H1 (cell line): Measurements from ENCODE around the gene TAGLN2. TPM values are rescaled to one million over a fixed set of nuclear protein-coding genes. Genes with fewer than 3 reads are reported as not detected.

Experiments used
- CTCF ChIA-PET: fragments of 300-600 bp; sonication (Branson Sonifier 250); formaldehyde crosslinking; loops from one replicate; lab custom pipeline; 2021; ENCODE audit not compliant: partially characterized antibody; lab: Charles Lee
- POLR2A ChIA-PET: fragments of 300-600 bp; sonication (Branson Sonifier 250); formaldehyde crosslinking; loops from one replicate; lab custom pipeline; 2021; ENCODE audit warnings: inconsistent platforms; ENCODE audit not compliant: partially characterized antibody; lab: Charles Lee
- DNase-seq, 2 experiments: peaks; one replicate each; pipeline versions ENCODE4 v3.0.0 to v3.0.0-alpha.2; 2010 to 2022; ENCODE audit warnings: low spot score in 2 of 2, low read depth in 1 of 2, mixed read lengths in 1 of 2
- FAIRE-seq: peaks from 2 replicates; lab custom pipeline; 2011; peaks lifted over from hg19 to GRCh38; lab: Jason Lieb, UNC
- H2AFZ ChIP-seq: 2 replicates; pipeline ENCODE4 v1.8.1; 2012; ENCODE audit warnings: low read length, inconsistent platforms
- H2AK5ac ChIP-seq: 2 replicates; pipeline ENCODE4 v1.6.1; 2013; ENCODE audit warnings: low read depth, low read length
- H2BK120ac ChIP-seq: replicated peaks from 2 replicates; pipeline ENCODE3; 2013; ENCODE audit warnings: low read depth, low read length, inconsistent platforms
- H2BK12ac ChIP-seq: 2 replicates; pipeline ENCODE4 v1.6.1; 2013; ENCODE audit warnings: low read depth, low read length
- H2BK15ac ChIP-seq: 2 replicates; pipeline ENCODE4 v1.6.1; 2013; ENCODE audit warnings: low read length
- H2BK20ac ChIP-seq: 2 replicates; pipeline ENCODE4 v1.6.1; 2013; ENCODE audit warnings: low read length
- H2BK5ac ChIP-seq: 2 replicates; pipeline ENCODE4 v1.6.1; 2013; ENCODE audit warnings: low read depth, low read length
- H3K14ac ChIP-seq: 2 replicates; pipeline ENCODE4 v1.6.1; 2013; ENCODE audit warnings: inconsistent platforms; ENCODE audit not compliant: insufficient read length
- H3K18ac ChIP-seq: 2 replicates; pipeline ENCODE4 v1.6.1; 2013; ENCODE audit warnings: low read length; ENCODE audit errors: extremely low read depth
- H3K23ac ChIP-seq: 2 replicates; pipeline ENCODE4 v1.6.1; 2013; ENCODE audit warnings: inconsistent platforms; ENCODE audit not compliant: insufficient read length
- H3K23me2 ChIP-seq: 2 replicates; pipeline ENCODE4 v1.6.1; 2013; ENCODE audit warnings: low read depth, low read length
- H3K27ac ChIP-seq: 2 replicates; pipeline ENCODE4 v1.6.1; 2011; ENCODE audit warnings: low read depth, low read length, inconsistent platforms
- H3K27me3 ChIP-seq, 4 experiments: replicated peaks in 1 of 4; 1 replicate in 1 of 4; 2 replicates in 3 of 4; pipeline versions ENCODE4 v1.6.1 to v1.8.1; 2011 to 2013; ENCODE audit warnings: low read length in 3 of 4, mild to moderate bottlenecking in 3 of 4, inconsistent platforms in 2 of 4, mixed read lengths in 2 of 4, moderate library complexity in 1 of 4; ENCODE audit not compliant: control insufficient read depth in 3 of 4, insufficient read depth in 3 of 4; ENCODE audit errors: extremely low read depth in 1 of 4
- H3K36me3 ChIP-seq, 4 experiments: 2 replicates each; pipeline versions ENCODE4 v1.6.1 to v1.8.1; 2011 to 2013; ENCODE audit warnings: mild to moderate bottlenecking in 4 of 4, low read length in 3 of 4, moderate library complexity in 2 of 4, control low read depth in 1 of 4, inconsistent platforms in 1 of 4; ENCODE audit not compliant: insufficient read depth in 4 of 4, control insufficient read depth in 2 of 4
- H3K4ac ChIP-seq: replicated peaks from 2 replicates; pipeline ENCODE3; 2013; ENCODE audit warnings: low read length, low read depth, mixed read lengths, inconsistent platforms; ENCODE audit not compliant: insufficient read length
- H3K4me1 ChIP-seq, 4 experiments: replicated peaks in 1 of 4; 1 replicate in 1 of 4; 2 replicates in 3 of 4; pipeline versions ENCODE4 v1.6.1 to v1.8.1; 2011 to 2013; ENCODE audit warnings: low read length in 3 of 4, inconsistent platforms in 2 of 4, mixed read lengths in 1 of 4; ENCODE audit not compliant: insufficient read depth in 4 of 4, control insufficient read depth in 3 of 4
- H3K4me2 ChIP-seq, 2 experiments: 2 replicates each; pipeline versions ENCODE4 v1.6.1 to v1.8.1; 2011 to 2013; ENCODE audit warnings: low read depth in 2 of 2, low read length in 2 of 2, control low read depth in 1 of 2, inconsistent platforms in 1 of 2, mild to moderate bottlenecking in 1 of 2; ENCODE audit not compliant: insufficient read depth in 1 of 2
- H3K4me3 ChIP-seq, 4 experiments: fragments of 200-600, 300-600 bp in 1 of 4; sonication (generic), shearing (Covaris generic), sonication (Bioruptor Twin) in 1 of 4; 2 replicates each; pipeline versions ENCODE4 v1.5.1 to v1.8.1; 2011 to 2016; ENCODE audit warnings: low read length in 4 of 4, low read depth in 3 of 4, control low read depth in 2 of 4, inconsistent platforms in 2 of 4, mild to moderate bottlenecking in 2 of 4, mixed read lengths in 1 of 4, moderate library complexity in 1 of 4; ENCODE audit not compliant: insufficient read depth in 2 of 4; ENCODE audit errors: extremely low read depth in 1 of 4
- H3K56ac ChIP-seq: replicated peaks from 2 replicates; pipeline ENCODE3; 2013; ENCODE audit warnings: low read depth, mild to moderate bottlenecking, mixed read lengths, low read length, inconsistent platforms; ENCODE audit not compliant: insufficient read length
- H3K79me1 ChIP-seq: 2 replicates; pipeline ENCODE4 v1.6.1; 2013; ENCODE audit warnings: low read depth, low read length, control low read depth
- H3K79me2 ChIP-seq, 2 experiments: 2 replicates each; pipeline versions ENCODE4 v1.6.1 to v1.8.1; 2012 to 2013; ENCODE audit warnings: low read length in 2 of 2, mild to moderate bottlenecking in 2 of 2, inconsistent platforms in 1 of 2; ENCODE audit not compliant: insufficient read depth in 2 of 2, control insufficient read depth in 1 of 2
- H3K9ac ChIP-seq, 4 experiments: replicated peaks in 1 of 4; 1 replicate in 1 of 4; 2 replicates in 3 of 4; pipeline versions ENCODE4 v1.6.1 to v1.8.1; 2011 to 2013; ENCODE audit warnings: low read depth in 3 of 4, low read length in 3 of 4, control low read depth in 2 of 4, mild to moderate bottlenecking in 2 of 4, moderate library complexity in 2 of 4, inconsistent platforms in 1 of 4; ENCODE audit errors: extremely low read depth in 1 of 4
- H3K9me3 ChIP-seq, 2 experiments: 2 replicates each; pipeline versions ENCODE4 v1.6.1 to v1.8.1; 2012 to 2013; ENCODE audit warnings: mild to moderate bottlenecking in 2 of 2, moderate library complexity in 2 of 2, control low read depth in 1 of 2, inconsistent platforms in 1 of 2, low read depth in 1 of 2, low read length in 1 of 2, mixed read lengths in 1 of 2; ENCODE audit not compliant: insufficient read depth in 2 of 2
- H4K20me1 ChIP-seq, 2 experiments: replicated peaks in 1 of 2; 2 replicates each; pipeline versions ENCODE3 to v1.8.1; 2011 to 2013; ENCODE audit warnings: inconsistent platforms in 2 of 2, low read length in 2 of 2, mild to moderate bottlenecking in 1 of 2; ENCODE audit not compliant: insufficient read depth in 2 of 2, control insufficient read depth in 1 of 2
- H4K5ac ChIP-seq: 2 replicates; pipeline ENCODE4 v1.6.1; 2013; ENCODE audit warnings: low read length, low read depth, mixed read lengths, inconsistent platforms; ENCODE audit not compliant: insufficient read length
- H4K8ac ChIP-seq: 2 replicates; pipeline ENCODE4 v1.8.0; 2013; ENCODE audit warnings: mild to moderate bottlenecking, moderate library complexity, low read length, inconsistent platforms; ENCODE audit not compliant: insufficient read depth; ENCODE audit errors: extremely low read depth
- H4K91ac ChIP-seq: replicated peaks from 2 replicates; pipeline ENCODE3; 2013; ENCODE audit warnings: low read length, mixed read lengths, inconsistent platforms; ENCODE audit not compliant: insufficient read length
- CBX8 ChIP-seq: fragments of 300-800, 300-1000 bp; sonication (generic); IDR thresholded peaks from 2 replicates; pipeline ENCODE4 v1.7.1; 2016; ENCODE audit warnings: low read depth, low read length, borderline replicate concordance
- CTBP2 ChIP-seq: IDR thresholded peaks from 2 replicates; pipeline ENCODE4 v1.7.0; 2011; ENCODE audit warnings: borderline replicate concordance, mild to moderate bottlenecking, moderate library complexity, mixed read lengths, low read length; ENCODE audit not compliant: insufficient read depth, insufficient read length
- FOSL1 ChIP-seq: IDR thresholded peaks from 2 replicates; pipeline ENCODE4 v1.6.1; 2011; ENCODE audit warnings: mild to moderate bottlenecking, low read depth, low read length, moderate library complexity; ENCODE audit not compliant: insufficient read depth
- HDAC2 ChIP-seq, 2 experiments: fragments of 300-600 bp in 1 of 2; sonication (generic) in 1 of 2; IDR thresholded peaks; 2 replicates each; pipeline ENCODE4 v1.6.1; 2011 to 2012; ENCODE audit warnings: low read depth in 2 of 2, low read length in 2 of 2, mild to moderate bottlenecking in 2 of 2, moderate library complexity in 2 of 2, borderline replicate concordance in 1 of 2, inconsistent platforms in 1 of 2
- SIX5 ChIP-seq: IDR thresholded peaks from 2 replicates; pipeline ENCODE4 v1.6.1; 2011; ENCODE audit warnings: mild to moderate bottlenecking, low read depth, low read length
- SP2 ChIP-seq: IDR thresholded peaks from 2 replicates; pipeline ENCODE4 v1.6.1; 2012; ENCODE audit warnings: mild to moderate bottlenecking, low read length, inconsistent platforms
- SP4 ChIP-seq: IDR thresholded peaks from 2 replicates; pipeline ENCODE4 v1.6.1; 2012; ENCODE audit warnings: low read length, inconsistent platforms
- WGBS, 2 experiments: shearing (Covaris generic) in 1 of 2; methylation state at CpG; one replicate each; pipeline versions ENCODE4 v1.1.6 to v1.1.7; 2013 to 2015; ENCODE audit warnings: low lambda C conversion rate in 2 of 2, mixed read lengths in 2 of 2, inconsistent platforms in 1 of 2, low coverage in 1 of 2, missing lambda C conversion rate in 1 of 2; ENCODE audit not compliant: insufficient replicate concordance in 2 of 2, insufficient coverage in 1 of 2, insufficient read length in 1 of 2; ENCODE audit errors: extremely low coverage in 1 of 2, missing lambda C conversion rate in 1 of 2; 5-methylcytosine and 5-hydroxymethylcytosine counted together
- polyA plus RNA-seq, 7 experiments: library from polyadenylated mRNA; depleted of rRNA in 3 of 7; stranded (reverse) in 5 of 7; unstranded in 2 of 7; fragments of >200 nt in 5 of 7; fragments of 200-250 nt in 2 of 7; gene quantifications; 1 replicate in 5 of 7; 2 replicates in 1 of 7; 4 replicates in 1 of 7; pipeline versions ENCODE4 v1.2.1 to v1.2.3, GENCODE V29; 2011 to 2013; ENCODE audit warnings: missing spikeins in 2 of 7, mixed read lengths in 2 of 7
- total RNA-seq: library from RNA; stranded (reverse); fragmentation: NEBNext Ultra II Directional; extraction: Animal tissue kit (Norgen Biotek cat#: 25700); gene quantifications from 2 replicates; pipeline ENCODE4 v1.2.1, GENCODE V29; 2021
- TF ChIP-seq, protein P1 (sequence below): IDR thresholded peaks from 2 replicates; pipeline ENCODE4 v1.6.1; 2011; ENCODE audit warnings: low read depth, mild to moderate bottlenecking, low read length; ENCODE audit not compliant: insufficient read depth

TAGLN2 gene
- total and polyA plus RNA-seq, 2 of the 8 experiments (the other 6 are each of a cell fraction or from before 2014, with no cell fraction given), result 93.0 to 114 TPM

- Histone ChIP-seq H2BK15ac (no peak overlapping the region), H2BK5ac (no peak overlapping the region), H4K91ac (no peak overlapping the region), H3K79me2 (peaks cover 0 to 2% of the 10 kb centered on the region in 2 experiments; a peak in 2 of 4 replicates), H3K9me3 (no peaks in the 10 kb centered on the region), H3K14ac (no peak overlapping the region), H2BK20ac (no peak overlapping the region), H3K4ac (no peak overlapping the region), H2AFZ (no peak overlapping the region), H3K56ac (no peak overlapping the region), H2AK5ac (no peak overlapping the region), H3K4me2 (no peak overlapping the region), H3K36me3 (peaks cover 0 to 23% (median 10%) of the 10 kb centered on the region in 4 experiments; a peak in 3 of 8 replicates), H2BK12ac (no peak overlapping the region), H4K20me1 (peaks cover 0 to 4% of the 10 kb centered on the region in 2 experiments), H3K18ac (no peak overlapping the region), H3K79me1 (peaks cover 2% of the 10 kb centered on the region), H3K23me2 (peaks cover 17% of the 10 kb centered on the region; the same call in 1 of the 2 replicates), H3K9ac (no peak overlapping the region), H3K27ac (no peak overlapping the region), H3K4me3 (no peak overlapping the region), H2BK120ac (no peak overlapping the region), H3K27me3 (peaks cover 0 to 17% (median 8%) of the 10 kb centered on the region in 4 experiments; a peak in 5 of 7 replicates), H3K4me1 (peaks cover 5 to 18% (median 14%) of the 10 kb centered on the region in 4 experiments), H3K23ac (no peak overlapping the region), H4K5ac (no peak overlapping the region), H4K8ac (no peak overlapping the region)
- FAIRE-seq (no peak), DNase-seq (no peak)
- ChIA-PET POLR2A (no interaction called here), CTCF (interaction anchor here (0.9 to 35.5 kb wide), 8 partner anchors 8 to 129 kb away, joined by 3 to 696 read pairs (median 6); partner anchors contain the start of gene IGSF9)
- WGBS, 2 experiments, result 88% methylated on average over 13 of the region's 13 CpGs; no CpG with 5 or more reads in 1 of the 2 experiments
- TF ChIP-seq CBX8, result no peak
- no peak for TF ChIP-seq HDAC2 (IDR thresholded peaks at IDR 0.05; ENCODE audit: borderline replicate concordance in 1 of 2, low read depth in 2 of 2, low read length in 2 of 2)
- no peak for TF ChIP-seq FOSL1
- no peak for TF ChIP-seq CTBP2
- no peak for TF ChIP-seq SP4
- TF ChIP-seq, protein P1, sequence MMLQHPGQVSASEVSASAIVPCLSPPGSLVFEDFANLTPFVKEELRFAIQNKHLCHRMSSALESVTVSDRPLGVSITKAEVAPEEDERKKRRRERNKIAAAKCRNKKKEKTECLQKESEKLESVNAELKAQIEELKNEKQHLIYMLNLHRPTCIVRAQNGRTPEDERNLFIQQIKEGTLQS, result no peak
- no peak for TF ChIP-seq SIX5
- TF ChIP-seq SP2, result no peak
These were observed 2.6 kb upstream of the TAGLN2 start for GRCh38 chr1:159927849-159928431.
